HEK293 (cell line): Measurements from ENCODE around the gene CNKSR2.

Experiments
- CTCF ChIA-PET: fragments of 350-600 bp; formaldehyde crosslinking; extraction: SDS; loops from one replicate; lab custom pipeline; 2021; ENCODE audit warnings: antibody characterized with exemption; lab: Yijun Ruan, JAX
- POLR2A ChIA-PET: fragments of 300-600 bp; formaldehyde crosslinking; extraction: SDS; loops from one replicate; lab custom pipeline; 2020; ENCODE audit warnings: antibody characterized with exemption, inconsistent platforms; lab: Yijun Ruan, JAX
- H3K27ac ChIP-seq: fragments of 200-500 bp; sonication (Bioruptor generic); 2 replicates; pipeline ENCODE4 v1.5.1; 2014; ENCODE audit warnings: low read depth, low read length, control low read depth, inconsistent platforms; ENCODE audit errors: extremely low read depth
- H3K36me3 ChIP-seq, 2 experiments: fragments of 200-500 bp in 1 of 2; sonication (Bioruptor generic) in 1 of 2; 1 replicate in 1 of 2; 2 replicates in 1 of 2; pipeline ENCODE4 v1.5.1; 2014 to 2017; ENCODE audit warnings: inconsistent platforms in 2 of 2, low read length in 2 of 2; ENCODE audit not compliant: control insufficient read depth in 2 of 2, insufficient read depth in 1 of 2
- H3K4me1 ChIP-seq: fragments of 200-500 bp; sonication (Bioruptor generic); 2 replicates; pipeline ENCODE4 v1.5.1; 2014; ENCODE audit warnings: mild to moderate bottlenecking, low read length, inconsistent platforms; ENCODE audit not compliant: control insufficient read depth, insufficient read depth
- H3K4me3 ChIP-seq: 2 replicates; pipeline ENCODE4 v1.5.1; 2011; ENCODE audit warnings: low read depth, mild to moderate bottlenecking, control low read depth, low read length, moderate library complexity
- H3K9me3 ChIP-seq: fragments of 200-500 bp; sonication (Bioruptor generic); 2 replicates; pipeline ENCODE4 v1.5.1; 2014; ENCODE audit warnings: low read depth, low read length, inconsistent platforms; ENCODE audit not compliant: control insufficient read depth, insufficient read depth
- KLF16 ChIP-seq: fragments of 450-650 bp; formaldehyde crosslinking; IDR thresholded peaks from 2 replicates; pipeline ENCODE4 v1.5.1; 2017; ENCODE audit warnings: missing biosample characterization, missing genetic modification characterization
- MZF1 ChIP-seq: fragments of 450-650 bp; formaldehyde crosslinking; IDR thresholded peaks from 2 replicates; pipeline ENCODE4 v1.5.1; 2017; ENCODE audit warnings: missing biosample characterization, missing genetic modification characterization, borderline replicate concordance
- OSR2 ChIP-seq: fragments of 450-650 bp; formaldehyde crosslinking; IDR thresholded peaks from 2 replicates; pipeline ENCODE4 v1.5.1; 2016; ENCODE audit warnings: missing biosample characterization, missing genetic modification characterization
- SP7 ChIP-seq: fragments of 450-650 bp; formaldehyde crosslinking; IDR thresholded peaks from 2 replicates; pipeline ENCODE4 v1.5.1; 2016; ENCODE audit warnings: missing biosample characterization, missing genetic modification characterization
- TRIM28 ChIP-seq: IDR thresholded peaks from 2 replicates; pipeline ENCODE4 v1.6.1; 2011; ENCODE audit warnings: low read length, control low read depth, borderline replicate concordance
- WT1 ChIP-seq: fragments of 450-650 bp; formaldehyde crosslinking; IDR thresholded peaks from 2 replicates; pipeline ENCODE4 v1.5.1; 2016; ENCODE audit warnings: missing biosample characterization, missing genetic modification characterization
- YY1 ChIP-seq: fragments of 450-650 bp; formaldehyde crosslinking; IDR thresholded peaks from 2 replicates; pipeline ENCODE4 v1.5.1; 2018; ENCODE audit warnings: missing biosample characterization, missing genetic modification characterization
- ZBTB8A ChIP-seq: fragments of 450-650 bp; formaldehyde crosslinking; IDR thresholded peaks from 2 replicates; pipeline ENCODE4 v1.5.1; 2016; ENCODE audit warnings: missing biosample characterization, missing genetic modification characterization
- ZNF2 ChIP-seq: fragments of 450-650 bp; formaldehyde crosslinking; IDR thresholded peaks from 2 replicates; pipeline ENCODE4 v1.5.1; 2016; ENCODE audit warnings: missing biosample characterization, missing genetic modification characterization
- ZNF404 ChIP-seq: fragments of 450-650 bp; formaldehyde crosslinking; IDR thresholded peaks from 2 replicates; pipeline ENCODE4 v1.5.1; 2017; ENCODE audit warnings: missing biosample characterization, missing genetic modification characterization
- ZNF416 ChIP-seq: fragments of 450-650 bp; formaldehyde crosslinking; IDR thresholded peaks from 2 replicates; pipeline ENCODE4 v1.5.1; 2016; ENCODE audit warnings: missing biosample characterization, missing genetic modification characterization
- ZNF423 ChIP-seq: fragments of 450-650 bp; formaldehyde crosslinking; IDR thresholded peaks from 2 replicates; pipeline ENCODE4 v1.5.1; 2016; ENCODE audit warnings: missing biosample characterization, missing genetic modification characterization
- ZNF473 ChIP-seq: fragments of 450-650 bp; formaldehyde crosslinking; IDR thresholded peaks from 2 replicates; pipeline ENCODE4 v1.5.1; 2017; ENCODE audit warnings: missing biosample characterization, missing genetic modification characterization
- ZNF501 ChIP-seq: fragments of 450-650 bp; formaldehyde crosslinking; IDR thresholded peaks from 2 replicates; pipeline ENCODE4 v1.5.1; 2016; ENCODE audit warnings: missing biosample characterization, missing genetic modification characterization
- ZNF548 ChIP-seq: fragments of 450-650 bp; formaldehyde crosslinking; IDR thresholded peaks from 2 replicates; pipeline ENCODE4 v1.5.1; 2016; ENCODE audit warnings: missing biosample characterization, missing genetic modification characterization
- ZNF600 ChIP-seq: fragments of 450-650 bp; formaldehyde crosslinking; IDR thresholded peaks from 2 replicates; pipeline ENCODE4 v1.5.1; 2016; ENCODE audit warnings: missing biosample characterization, missing genetic modification characterization
- ZNF610 ChIP-seq: fragments of 450-650 bp; formaldehyde crosslinking; IDR thresholded peaks from 2 replicates; pipeline ENCODE4 v1.5.1; 2016; ENCODE audit warnings: missing biosample characterization, missing genetic modification characterization, borderline replicate concordance
- ZNF624 ChIP-seq: fragments of 450-650 bp; formaldehyde crosslinking; IDR thresholded peaks from 2 replicates; pipeline ENCODE4 v1.5.1; 2017; ENCODE audit warnings: missing biosample characterization, missing genetic modification characterization
- ZNF654 ChIP-seq: fragments of 450-650 bp; formaldehyde crosslinking; IDR thresholded peaks from 2 replicates; pipeline ENCODE4 v1.5.1; 2016; ENCODE audit warnings: low read depth, missing biosample characterization, missing genetic modification characterization
- ZNF664 ChIP-seq: fragments of 450-650 bp; formaldehyde crosslinking; IDR thresholded peaks from 2 replicates; pipeline ENCODE4 v1.5.1; 2016; ENCODE audit warnings: missing biosample characterization, missing genetic modification characterization
- ZNF777 ChIP-seq: fragments of 450-650 bp; formaldehyde crosslinking; IDR thresholded peaks from 2 replicates; pipeline ENCODE4 v1.5.1; 2017; ENCODE audit warnings: missing biosample characterization, missing genetic modification characterization, borderline replicate concordance
- ZNF792 ChIP-seq: fragments of 450-650 bp; formaldehyde crosslinking; IDR thresholded peaks from 2 replicates; pipeline ENCODE4 v1.5.1; 2016; ENCODE audit warnings: missing biosample characterization, missing genetic modification characterization
- TF ChIP-seq, protein P1 (sequence below): fragments of 450-650 bp; formaldehyde crosslinking; IDR thresholded peaks from 2 replicates; pipeline ENCODE4 v1.5.1; 2016; ENCODE audit warnings: missing biosample characterization, missing genetic modification characterization
- TF ChIP-seq, protein P2 (sequence below): fragments of 450-650 bp; formaldehyde crosslinking; IDR thresholded peaks from 2 replicates; pipeline ENCODE4 v1.5.1; 2016; ENCODE audit warnings: missing biosample characterization, missing genetic modification characterization
- TF ChIP-seq, protein P3 (sequence below): fragments of 450-650 bp; formaldehyde crosslinking; IDR thresholded peaks from 2 replicates; pipeline ENCODE4 v1.5.1; 2017; ENCODE audit warnings: missing biosample characterization, missing genetic modification characterization

Gene CNKSR2

DNA sequence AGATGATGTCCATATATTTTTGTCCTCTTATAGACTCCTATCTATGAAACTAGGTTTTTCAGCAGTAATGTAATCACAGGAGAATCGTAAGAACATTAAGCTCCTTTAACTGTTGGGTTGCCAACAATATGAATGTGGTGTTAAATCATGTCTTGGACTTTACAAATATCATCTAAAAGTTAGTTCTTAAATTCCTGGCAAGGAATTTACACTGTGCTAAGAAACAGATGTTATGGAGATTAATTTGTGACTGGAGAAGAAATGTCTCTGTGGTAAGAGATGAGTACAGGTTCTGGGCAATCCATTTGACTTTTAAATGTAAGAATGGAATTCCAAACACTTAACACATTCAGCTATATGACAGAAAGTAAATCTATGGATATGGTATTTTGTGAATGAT lies 34.6 kb downstream of the CNKSR2 start:
- CTCF ChIA-PET = interaction anchor here (0.7 to 1.1 kb wide), 3 partner anchors 12 to 40 kb away, joined by 3 read pairs; no protein-coding TSS in a partner anchor
- Histone ChIP-seq H3K9me3 (no peaks in the 10 kb centered on the region; the same call in 1 of the 2 replicates), H3K4me1 (no peaks in the 10 kb centered on the region), H3K4me3 (no peak overlapping the region)
- TF ChIP-seq ZBTB8A (tag by site-specific recombination) (no peak), ZNF423 (tag by site-specific recombination) (no peak), ZNF654 (tag by site-specific recombination) (no peak), ZNF792 (tag by site-specific recombination) (no peak), SP7 (tag by site-specific recombination) (no peak), ZNF416 (no peak), YY1 (tag by site-specific recombination) (no peak), KLF16 (tag by site-specific recombination) (no peak), WT1 (no peak), ZNF610 (no peak)
- TF ChIP-seq, protein P1, sequence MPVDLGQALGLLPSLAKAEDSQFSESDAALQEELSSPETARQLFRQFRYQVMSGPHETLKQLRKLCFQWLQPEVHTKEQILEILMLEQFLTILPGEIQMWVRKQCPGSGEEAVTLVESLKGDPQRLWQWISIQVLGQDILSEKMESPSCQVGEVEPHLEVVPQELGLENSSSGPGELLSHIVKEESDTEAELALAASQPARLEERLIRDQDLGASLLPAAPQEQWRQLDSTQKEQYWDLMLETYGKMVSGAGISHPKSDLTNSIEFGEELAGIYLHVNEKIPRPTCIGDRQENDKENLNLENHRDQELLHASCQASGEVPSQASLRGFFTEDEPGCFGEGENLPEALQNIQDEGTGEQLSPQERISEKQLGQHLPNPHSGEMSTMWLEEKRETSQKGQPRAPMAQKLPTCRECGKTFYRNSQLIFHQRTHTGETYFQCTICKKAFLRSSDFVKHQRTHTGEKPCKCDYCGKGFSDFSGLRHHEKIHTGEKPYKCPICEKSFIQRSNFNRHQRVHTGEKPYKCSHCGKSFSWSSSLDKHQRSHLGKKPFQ (tag by site-specific recombination) = no peak
- TF ChIP-seq, protein P2, sequence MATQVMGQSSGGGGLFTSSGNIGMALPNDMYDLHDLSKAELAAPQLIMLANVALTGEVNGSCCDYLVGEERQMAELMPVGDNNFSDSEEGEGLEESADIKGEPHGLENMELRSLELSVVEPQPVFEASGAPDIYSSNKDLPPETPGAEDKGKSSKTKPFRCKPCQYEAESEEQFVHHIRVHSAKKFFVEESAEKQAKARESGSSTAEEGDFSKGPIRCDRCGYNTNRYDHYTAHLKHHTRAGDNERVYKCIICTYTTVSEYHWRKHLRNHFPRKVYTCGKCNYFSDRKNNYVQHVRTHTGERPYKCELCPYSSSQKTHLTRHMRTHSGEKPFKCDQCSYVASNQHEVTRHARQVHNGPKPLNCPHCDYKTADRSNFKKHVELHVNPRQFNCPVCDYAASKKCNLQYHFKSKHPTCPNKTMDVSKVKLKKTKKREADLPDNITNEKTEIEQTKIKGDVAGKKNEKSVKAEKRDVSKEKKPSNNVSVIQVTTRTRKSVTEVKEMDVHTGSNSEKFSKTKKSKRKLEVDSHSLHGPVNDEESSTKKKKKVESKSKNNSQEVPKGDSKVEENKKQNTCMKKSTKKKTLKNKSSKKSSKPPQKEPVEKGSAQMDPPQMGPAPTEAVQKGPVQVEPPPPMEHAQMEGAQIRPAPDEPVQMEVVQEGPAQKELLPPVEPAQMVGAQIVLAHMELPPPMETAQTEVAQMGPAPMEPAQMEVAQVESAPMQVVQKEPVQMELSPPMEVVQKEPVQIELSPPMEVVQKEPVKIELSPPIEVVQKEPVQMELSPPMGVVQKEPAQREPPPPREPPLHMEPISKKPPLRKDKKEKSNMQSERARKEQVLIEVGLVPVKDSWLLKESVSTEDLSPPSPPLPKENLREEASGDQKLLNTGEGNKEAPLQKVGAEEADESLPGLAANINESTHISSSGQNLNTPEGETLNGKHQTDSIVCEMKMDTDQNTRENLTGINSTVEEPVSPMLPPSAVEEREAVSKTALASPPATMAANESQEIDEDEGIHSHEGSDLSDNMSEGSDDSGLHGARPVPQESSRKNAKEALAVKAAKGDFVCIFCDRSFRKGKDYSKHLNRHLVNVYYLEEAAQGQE = no peak
- TF ChIP-seq, all 188 proteins: peak for 0
- Histone ChIP-seq H3K27ac (no peak overlapping the region), H3K36me3 (no peaks in the 10 kb centered on the region)
- POLR2A ChIA-PET = no interaction called here

DNA sequence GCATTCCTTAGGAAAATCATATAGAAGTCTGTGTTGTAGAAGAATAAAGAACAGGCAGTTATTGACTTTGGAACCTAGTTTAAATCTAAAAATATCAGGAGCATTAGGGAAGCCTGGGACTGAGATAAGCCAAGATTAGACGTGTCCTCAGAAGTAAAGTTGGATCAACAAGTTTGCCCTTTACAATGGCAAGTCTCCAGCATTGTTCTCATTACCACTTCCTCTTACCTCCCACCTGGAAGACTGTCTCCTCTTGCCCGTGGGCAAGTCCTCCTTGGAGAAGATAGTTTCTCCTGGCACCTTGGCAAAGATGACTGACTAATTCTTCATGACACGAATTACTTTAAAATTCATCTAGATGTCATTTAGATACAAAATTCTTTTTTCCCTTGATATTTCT lies 37.8 kb downstream of the CNKSR2 start:
- Histone ChIP-seq H3K36me3 (no peaks in the 10 kb centered on the region), H3K9me3 (no peaks in the 10 kb centered on the region; the same call in 1 of the 2 replicates), H3K27ac (no peak overlapping the region), H3K4me3 (no peak overlapping the region), H3K4me1 (no peaks in the 10 kb centered on the region)
- ChIA-PET POLR2A (no interaction called here), CTCF (no interaction called here)
- TF ChIP-seq ZNF404 (tag by site-specific recombination) = no peak
- TF ChIP-seq ZNF664 (tag by site-specific recombination) = no peak
- no peak for TF ChIP-seq ZNF600 (tag by site-specific recombination)
- TF ChIP-seq OSR2 (tag by site-specific recombination) = no peak
- TF ChIP-seq, protein P3, sequence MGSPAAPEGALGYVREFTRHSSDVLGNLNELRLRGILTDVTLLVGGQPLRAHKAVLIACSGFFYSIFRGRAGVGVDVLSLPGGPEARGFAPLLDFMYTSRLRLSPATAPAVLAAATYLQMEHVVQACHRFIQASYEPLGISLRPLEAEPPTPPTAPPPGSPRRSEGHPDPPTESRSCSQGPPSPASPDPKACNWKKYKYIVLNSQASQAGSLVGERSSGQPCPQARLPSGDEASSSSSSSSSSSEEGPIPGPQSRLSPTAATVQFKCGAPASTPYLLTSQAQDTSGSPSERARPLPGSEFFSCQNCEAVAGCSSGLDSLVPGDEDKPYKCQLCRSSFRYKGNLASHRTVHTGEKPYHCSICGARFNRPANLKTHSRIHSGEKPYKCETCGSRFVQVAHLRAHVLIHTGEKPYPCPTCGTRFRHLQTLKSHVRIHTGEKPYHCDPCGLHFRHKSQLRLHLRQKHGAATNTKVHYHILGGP (tag by site-specific recombination) = no peak
- TF ChIP-seq ZNF2 (tag by site-specific recombination) = no peak
- TF ChIP-seq, protein P2 = no peak
- no peak for TF ChIP-seq ZNF473 (tag by site-specific recombination)
- no peak for TF ChIP-seq ZNF624 (tag by site-specific recombination)
- TF ChIP-seq WT1 = no peak
- TF ChIP-seq MZF1 = no peak
- TF ChIP-seq ZNF423 (tag by site-specific recombination) = no peak
- TF ChIP-seq ZNF501 (tag by site-specific recombination) = no peak
- TF ChIP-seq ZNF548 (tag by site-specific recombination) = no peak
- no peak for TF ChIP-seq TRIM28
- no peak for TF ChIP-seq ZNF777 (tag by site-specific recombination)
